K562 (cell line): ENCODE data around the gene JAG2. TPM values are rescaled to one million over a fixed set of nuclear protein-coding genes. Genes with fewer than 3 reads are reported as not detected.

Experiments used
- ATAC-seq: fragments of 200-7000 bp; cut with Tn5 transposase; 3 replicates; pipeline ENCODE4 v1.9.1; 2020; ENCODE audit warnings: moderate library complexity
- BruUV-seq: library from RNA; stranded (reverse); fragments of 400-500 nt; replicated peaks from 2 replicates; lab custom pipeline; 2021; lab: Mats Ljungman, UMichigan
- CTCF ChIA-PET: fragments of 300-600 bp; formaldehyde crosslinking; extraction: SDS; loops from one replicate; lab custom pipeline; 2021; ENCODE audit warnings: low intra/inter-chr PET ratio; lab: Yijun Ruan, JAX
- POLR2A ChIA-PET: fragments of 300-600, 350-650 bp; sonication (Branson Sonifier 250); formaldehyde crosslinking; extraction: SDS; loops from one replicate; lab custom pipeline; 2021; ENCODE audit warnings: antibody characterized with exemption, inconsistent platforms; lab: Yijun Ruan, JAX
- DNase-seq, 4 experiments: peaks; one replicate each; pipeline versions ENCODE4 v3.0.0 to v3.0.0-alpha.2; 2011 to 2018; ENCODE audit warnings: low spot score in 3 of 4, mixed read lengths in 3 of 4; ENCODE audit errors: extremely low read depth in 1 of 4
- FAIRE-seq: peaks from 2 replicates; lab custom pipeline; 2011; peaks lifted over from hg19 to GRCh38; lab: Jason Lieb, UNC
- H2AFZ ChIP-seq: 2 replicates; pipeline ENCODE4 v1.6.0; 2011; ENCODE audit warnings: low read depth, low read length, control low read depth, inconsistent platforms
- H3K27ac ChIP-seq: fragments of 200-600 bp; 3 replicates; pipeline ENCODE4 v1.8.0; 2011; ENCODE audit warnings: low read depth, mild to moderate bottlenecking, control low read depth, inconsistent platforms, low read length, moderate library complexity, mixed read lengths; ENCODE audit errors: extremely low read depth
- H3K27me3 ChIP-seq, 2 experiments: fragments of 300-600 bp in 1 of 2; 2 replicates in 1 of 2; 3 replicates in 1 of 2; pipeline versions ENCODE4 v1.6.0 to v1.8.0; 2011; ENCODE audit warnings: inconsistent platforms in 2 of 2, low read length in 2 of 2, mild to moderate bottlenecking in 1 of 2, mixed read lengths in 1 of 2, moderate library complexity in 1 of 2; ENCODE audit not compliant: control insufficient read depth in 2 of 2, insufficient read depth in 2 of 2
- H3K36me3 ChIP-seq: fragments of 300-600 bp; 3 replicates; pipeline ENCODE4 v1.8.0; 2011; ENCODE audit warnings: mild to moderate bottlenecking, low read length, inconsistent platforms; ENCODE audit not compliant: control insufficient read depth, insufficient read depth
- H3K4me1 ChIP-seq, 2 experiments: fragments of 200-600 bp in 1 of 2; replicated peaks in 1 of 2; 2 replicates in 1 of 2; 3 replicates in 1 of 2; pipeline versions ENCODE4 v1.5.1 to v1.8.0; 2011; ENCODE audit warnings: inconsistent platforms in 2 of 2, low read length in 2 of 2, mild to moderate bottlenecking in 1 of 2, mixed read lengths in 1 of 2, moderate library complexity in 1 of 2; ENCODE audit not compliant: control insufficient read depth in 2 of 2, insufficient read depth in 2 of 2
- H3K4me2 ChIP-seq: 2 replicates; pipeline ENCODE4 v1.6.1; 2011; ENCODE audit warnings: low read length, control low read depth, inconsistent platforms, mixed read lengths; ENCODE audit not compliant: insufficient read depth
- H3K4me3 ChIP-seq: fragments of 200-600 bp; sonication (generic), shearing (Covaris generic); 2 replicates; pipeline ENCODE4 v1.5.1; 2016; ENCODE audit warnings: control low read depth, inconsistent platforms
- H3K79me2 ChIP-seq: fragments of 200-600 bp; 3 replicates; pipeline ENCODE4 v1.8.0; 2011; ENCODE audit warnings: low read length, inconsistent platforms; ENCODE audit not compliant: control insufficient read depth, insufficient read depth
- H3K9ac ChIP-seq, 2 experiments: 2 replicates each; pipeline versions ENCODE4 v1.6.0 to v1.6.1; 2011; ENCODE audit warnings: low read depth in 2 of 2, low read length in 2 of 2, control low read depth in 1 of 2, inconsistent platforms in 1 of 2, mild to moderate bottlenecking in 1 of 2, mixed read lengths in 1 of 2; ENCODE audit not compliant: insufficient read depth in 1 of 2
- H3K9me1 ChIP-seq: one replicate; pipeline ENCODE4 v1.6.0; 2011; ENCODE audit warnings: inconsistent platforms, mild to moderate bottlenecking, low read length, moderate library complexity; ENCODE audit not compliant: control insufficient read depth, insufficient read depth
- H3K9me3 ChIP-seq: replicated peaks from 2 replicates; pipeline ENCODE4 v1.5.1; 2011; ENCODE audit warnings: low read depth, low read length, inconsistent platforms; ENCODE audit not compliant: control insufficient read depth, insufficient read depth
- H4K20me1 ChIP-seq: replicated peaks from 2 replicates; pipeline ENCODE4 v1.6.1; 2011; ENCODE audit warnings: low read length, inconsistent platforms, mixed read lengths; ENCODE audit not compliant: control insufficient read depth, insufficient read depth
- FOXA1 ChIP-seq: fragments of 450-650 bp; IDR thresholded peaks from 2 replicates; pipeline ENCODE4 v1.6.1; 2016; ENCODE audit warnings: mild to moderate bottlenecking, borderline replicate concordance
- GTF2F1 ChIP-seq: IDR thresholded peaks from 2 replicates; pipeline ENCODE4 v1.6.1; 2011; ENCODE audit warnings: low read depth, low read length, improper control_type of control experiment
- HDGF ChIP-seq: fragments of 450-650 bp; IDR thresholded peaks from 2 replicates; pipeline ENCODE4 v1.6.1; 2016
- KDM5B ChIP-seq: fragments of 200-600 bp; sonication (generic); IDR thresholded peaks from 2 replicates; pipeline ENCODE4 v1.6.1; 2012; ENCODE audit warnings: low read depth, mild to moderate bottlenecking, moderate library complexity, low read length, control low read depth, inconsistent platforms; ENCODE audit not compliant: insufficient replicate concordance
- POLR2G ChIP-seq: fragments of 200-400 bp; formaldehyde crosslinking; IDR thresholded peaks from 2 replicates; pipeline ENCODE4 v1.6.1; 2017; ENCODE audit warnings: low read depth, mild to moderate bottlenecking, antibody characterized with exemption, low read length, moderate library complexity
- POLR3A ChIP-seq: IDR thresholded peaks from 2 replicates; pipeline ENCODE4 v1.6.1; 2011; ENCODE audit warnings: borderline replicate concordance, mild to moderate bottlenecking, moderate library complexity; ENCODE audit not compliant: insufficient read length, insufficient read depth; ENCODE audit errors: extremely low read depth
- PYGO2 ChIP-seq: fragments of 450-650 bp; IDR thresholded peaks from 2 replicates; pipeline ENCODE4 v1.6.1; 2016; ENCODE audit warnings: mild to moderate bottlenecking, missing genetic modification characterization, moderate library complexity, missing compliant biosample characterization
- RBM17 ChIP-seq: fragments of 200-400 bp; formaldehyde crosslinking; IDR thresholded peaks from 2 replicates; pipeline ENCODE4 v1.6.1; 2017; ENCODE audit warnings: low read depth, mild to moderate bottlenecking, low read length, borderline replicate concordance
- STAT5A ChIP-seq: IDR thresholded peaks from 2 replicates; pipeline ENCODE4 v1.6.1; 2012; ENCODE audit warnings: low read length, inconsistent platforms, borderline replicate concordance
- ZFP30 ChIP-seq: fragments of 250-450 bp; sonication (Bioruptor Pico); IDR thresholded peaks from 2 replicates; pipeline ENCODE4 v1.8.0; 2022; ENCODE audit warnings: moderate library complexity, mild to moderate bottlenecking, inconsistent platforms, borderline replicate concordance
- ZNF561 ChIP-seq: fragments of 450-650 bp; formaldehyde crosslinking; conservative IDR thresholded peaks from 2 replicates; pipeline ENCODE4 v1.4.0; 2020; ENCODE audit warnings: mild to moderate bottlenecking, moderate library complexity
- ZNF740 ChIP-seq, 3 experiments: fragments of 200-800 bp in 1 of 3; sonication (Bioruptor generic) in 1 of 3; sonication (generic) in 1 of 3; formaldehyde crosslinking in 1 of 3; IDR thresholded peaks; 2 replicates each; pipeline versions ENCODE4 v1.6.1 to v1.8.0; 2016 to 2022; ENCODE audit warnings: mild to moderate bottlenecking in 2 of 3, missing compliant biosample characterization in 2 of 3, missing genetic modification characterization in 2 of 3, missing genetic modification reagents in 1 of 3
- WGBS: fragments of 100-300 bp; shearing (Covaris generic); methylation state at CpG from one replicate; pipeline ENCODE4 v1.1.6; 2016; ENCODE audit warnings: low coverage, mixed read lengths; ENCODE audit not compliant: insufficient coverage; ENCODE audit errors: missing lambda C conversion rate; 5-methylcytosine and 5-hydroxymethylcytosine counted together
- in situ Hi-C: fragments of 300-500 bp; cut with MboI; formaldehyde crosslinking; loops from 4 replicates; pipeline ENCODE4 v1.15.0; 2018; ENCODE audit warnings: inconsistent platforms, mixed read lengths
- intact Hi-C: fragments of 100-400 bp; cut with micrococcal nuclease; formaldehyde crosslinking; loops from 2 replicates; pipeline ENCODE4 v1.14.2; 2022
- polyA plus RNA-seq, 8 experiments: library from polyadenylated mRNA; depleted of rRNA in 4 of 8; stranded (reverse) in 5 of 8; unstranded in 3 of 8; fragments of >200 nt; fragmentation: Nextera tagmentation in 2 of 8; fragmentation: Illumina TruSeq in 1 of 8; extraction: Ambion mirVana in 2 of 8; extraction: Trizol in 1 of 8; gene quantifications; 2 replicates each; pipeline versions ENCODE4 v1.2.1 to v1.2.3, GENCODE V29; 2011 to 2014; ENCODE audit warnings: inconsistent platforms in 1 of 8, missing spikeins in 1 of 8
- total RNA-seq, 7 experiments: library from RNA; depleted of rRNA in 6 of 7; stranded (reverse); fragments of >200 nt in 6 of 7; fragmentation: Illumina TruSeq in 2 of 7; extraction: Trizol in 2 of 7; gene quantifications; 2 replicates each; pipeline versions ENCODE4 v1.2.1 to v1.2.3, GENCODE V29; 2011 to 2021; ENCODE audit warnings: low replicate concordance in 1 of 7

Gene JAG2
- total and polyA plus RNA-seq, 9 of the 15 experiments (the other 6 are each of a cell fraction or from before 2014, with no cell fraction given), result 0.25 to 48.4 (median 8.6) TPM

GRCh38 chr14:105139831-105140239 lies 28.7 kb downstream of the JAG2 start (continued):
- TF ChIP-seq KDM5B, result no peak
- TF ChIP-seq GTF2F1, result no peak
- TF ChIP-seq POLR3A, result no peak
- no peak for TF ChIP-seq HDGF
- TF ChIP-seq PYGO2 (tag), result no peak
- no peak for TF ChIP-seq RBM17
- peak; percentile 80; the same call in 1 of the 2 replicates for TF ChIP-seq ZFP30 (CRISPR knock-in tag)

- no peaks in the 10 kb centered on the region for H3K9me1 ChIP-seq
- ATAC-seq (no peak), FAIRE-seq (no peak), DNase-seq (no peak)
- H3K4me3 ChIP-seq, result no peak overlapping the region
- no peaks in the 10 kb centered on the region for H3K9me3 ChIP-seq
- H3K4me1 ChIP-seq, result peaks cover 0 to 25% of the 10 kb centered on the region in 2 experiments; a peak in 2 of 5 replicates
- BruUV-seq, result no TSS peak
- POLR2A ChIA-PET, result interaction anchor here (0.6 to 1.2 kb wide), 2 partner anchors 15 to 37 kb away, joined by 3 read pairs; no protein-coding TSS in a partner anchor
- H2AFZ ChIP-seq, result no peak overlapping the region
- TF ChIP-seq STAT5A (no peak), POLR2G (peak; percentile 31; the same call in 1 of the 2 replicates), FOXA1 (no peak), ZNF740 (CRISPR knock-in tag; IDR thresholded peaks at IDR 0.05) (no peak), ZNF740 (tag; IDR thresholded peaks at IDR 0.05) (no peak), ZNF561 (CRISPR knock-in tag) (no peak)
- H4K20me1 ChIP-seq, result no peaks in the 10 kb centered on the region
- H3K79me2 ChIP-seq, result no peaks in the 10 kb centered on the region
- no peak overlapping the region for H3K9ac ChIP-seq
- intact Hi-C loops, result no loop called here
- H3K4me2 ChIP-seq, result no peak overlapping the region
- CTCF ChIA-PET, result no interaction called here
- H3K36me3 ChIP-seq, result peaks cover 25% of the 10 kb centered on the region; the same call in 1 of the 3 replicates
- WGBS, result 65% methylated on average over 4 of the region's 10 CpGs
- H3K27ac ChIP-seq, result no peak overlapping the region
- in situ Hi-C loops, result no loop called here
- H3K27me3 ChIP-seq, result peaks cover 0 to 4% of the 10 kb centered on the region in 2 experiments; a peak in 1 of 5 replicates
Measured at GRCh38 chr14:105139212-105139825, 29.3 kb downstream of the JAG2 start.
